Mesendoderm (in vitro differentiated cells): ENCODE measurements around the gene CPT1B.

Experiments used
- DNase-seq: peaks from one replicate; pipeline ENCODE4 v3.0.0; 2013
- H2AK5ac ChIP-seq: 2 replicates; pipeline ENCODE4 v1.6.1; 2013; ENCODE audit warnings: low read length, inconsistent platforms
- H2BK120ac ChIP-seq: 2 replicates; pipeline ENCODE4 v1.6.1; 2013; ENCODE audit warnings: low read depth, mild to moderate bottlenecking, low read length, moderate library complexity, mixed read lengths
- H2BK15ac ChIP-seq: replicated peaks from 2 replicates; pipeline ENCODE4 v1.6.1; 2013; ENCODE audit warnings: low read depth, mild to moderate bottlenecking, moderate library complexity
- H2BK5ac ChIP-seq: 2 replicates; pipeline ENCODE4 v1.6.1; 2013; ENCODE audit warnings: low read length, inconsistent platforms
- H3K18ac ChIP-seq: 2 replicates; pipeline ENCODE4 v1.6.1; 2013; ENCODE audit warnings: mild to moderate bottlenecking, low read length, mixed read lengths
- H3K23ac ChIP-seq: one replicate; pipeline ENCODE4 v1.6.1; 2013; ENCODE audit warnings: low read length
- H3K27ac ChIP-seq: 2 replicates; pipeline ENCODE4 v1.5.1; 2013; ENCODE audit warnings: low read depth, mild to moderate bottlenecking, inconsistent platforms, low read length, moderate library complexity
- H3K27me3 ChIP-seq: 2 replicates; pipeline ENCODE4 v1.6.1; 2013; ENCODE audit warnings: low read length, control low read depth, mild to moderate bottlenecking, inconsistent platforms; ENCODE audit not compliant: insufficient read depth, poor library complexity
- H3K36me3 ChIP-seq: 2 replicates; pipeline ENCODE4 v1.6.1; 2013; ENCODE audit warnings: low read length, inconsistent platforms; ENCODE audit not compliant: control insufficient read depth, insufficient read depth
- H3K4ac ChIP-seq: one replicate; pipeline ENCODE4 v1.6.1; 2013; ENCODE audit warnings: low read depth, mild to moderate bottlenecking, low read length, moderate library complexity
- H3K4me1 ChIP-seq: 2 replicates; pipeline ENCODE4 v1.6.1; 2013; ENCODE audit warnings: low read depth, low read length, inconsistent platforms; ENCODE audit not compliant: control insufficient read depth
- H3K4me2 ChIP-seq: 2 replicates; pipeline ENCODE4 v1.6.1; 2013; ENCODE audit warnings: low read length
- H3K4me3 ChIP-seq: 2 replicates; pipeline ENCODE4 v1.5.1; 2013; ENCODE audit warnings: mild to moderate bottlenecking, low read length
- H3K56ac ChIP-seq: one replicate; pipeline ENCODE4 v1.6.1; 2013; ENCODE audit warnings: low read length
- H3K79me1 ChIP-seq: 2 replicates; pipeline ENCODE4 v1.6.1; 2013; ENCODE audit warnings: low read length, inconsistent platforms
- H3K79me2 ChIP-seq: 2 replicates; pipeline ENCODE4 v1.6.1; 2013; ENCODE audit warnings: mild to moderate bottlenecking, low read length; ENCODE audit not compliant: control insufficient read depth, insufficient read depth
- H3K9ac ChIP-seq: 2 replicates; pipeline ENCODE4 v1.6.1; 2013; ENCODE audit warnings: low read length, inconsistent platforms
- H4K5ac ChIP-seq: one replicate; pipeline ENCODE4 v1.6.1; 2013; ENCODE audit warnings: low read length
- H4K8ac ChIP-seq: one replicate; pipeline ENCODE4 v1.6.1; 2013; ENCODE audit warnings: low read depth, mild to moderate bottlenecking, control low read depth, low read length, moderate library complexity
- WGBS: extraction: QIAGEN DNeasy Blood & Tissue Kit; methylation state at CpG from one replicate; pipeline ENCODE4 v1.1.7; 2013; ENCODE audit warnings: low lambda C conversion rate, missing lambda C conversion rate; ENCODE audit not compliant: insufficient coverage; ENCODE audit errors: extremely low coverage; 5-methylcytosine and 5-hydroxymethylcytosine counted together

CPT1B gene

DNA sequence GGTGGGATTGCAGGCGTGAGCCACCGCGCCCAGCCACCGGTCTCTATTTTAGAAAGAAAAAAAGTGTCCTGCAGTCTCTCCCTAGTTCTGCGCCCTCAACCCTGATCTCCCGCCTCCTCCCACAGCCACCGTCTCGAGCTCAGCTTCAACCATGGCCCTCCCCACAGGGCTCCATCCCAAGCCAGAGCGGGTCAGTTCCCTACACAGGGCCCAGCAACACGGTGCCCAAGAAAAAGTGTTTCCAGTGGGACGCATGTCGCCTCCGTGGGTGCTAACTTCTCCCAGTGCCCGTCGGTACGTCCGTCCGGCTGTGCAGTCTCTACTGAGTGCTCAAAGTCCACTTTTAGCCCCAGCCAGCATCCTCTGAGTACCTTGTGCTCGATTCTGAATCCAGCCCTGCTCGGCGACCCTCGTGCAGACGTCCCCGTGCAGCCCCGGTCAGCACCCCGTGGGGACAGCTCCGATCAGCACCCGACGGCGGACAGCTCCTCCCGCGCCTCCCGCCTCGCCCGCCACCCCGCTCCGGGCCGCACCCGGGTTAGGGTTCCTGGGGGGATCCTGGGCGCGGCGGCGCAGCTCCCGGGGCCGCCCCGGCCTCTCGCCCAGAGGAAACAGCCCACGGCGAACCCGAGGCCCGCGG lies 21.7 kb upstream of the CPT1B start:
- Histone ChIP-seq H3K4me2 (no peak overlapping the region), H2BK120ac (no peak overlapping the region), H2BK5ac (no peak overlapping the region), H3K56ac (no peak overlapping the region), H4K8ac (no peak overlapping the region), H3K36me3 (no peaks in the 10 kb centered on the region), H3K4me1 (no peaks in the 10 kb centered on the region), H3K27me3 (peaks cover 5% of the 10 kb centered on the region), H3K79me1 (no peaks in the 10 kb centered on the region), H2BK15ac (no peak overlapping the region), H3K18ac (no peak overlapping the region), H3K79me2 (no peaks in the 10 kb centered on the region), H3K9ac (no peak overlapping the region), H3K23ac (no peak overlapping the region), H4K5ac (no peak overlapping the region), H3K27ac (no peak overlapping the region), H2AK5ac (no peak overlapping the region), H3K4ac (no peak overlapping the region), H3K4me3 (no peak overlapping the region)
- peak; percentile 49 for DNase-seq
- no CpG with 5 or more reads among the region's 52 CpGs for WGBS

DNA sequence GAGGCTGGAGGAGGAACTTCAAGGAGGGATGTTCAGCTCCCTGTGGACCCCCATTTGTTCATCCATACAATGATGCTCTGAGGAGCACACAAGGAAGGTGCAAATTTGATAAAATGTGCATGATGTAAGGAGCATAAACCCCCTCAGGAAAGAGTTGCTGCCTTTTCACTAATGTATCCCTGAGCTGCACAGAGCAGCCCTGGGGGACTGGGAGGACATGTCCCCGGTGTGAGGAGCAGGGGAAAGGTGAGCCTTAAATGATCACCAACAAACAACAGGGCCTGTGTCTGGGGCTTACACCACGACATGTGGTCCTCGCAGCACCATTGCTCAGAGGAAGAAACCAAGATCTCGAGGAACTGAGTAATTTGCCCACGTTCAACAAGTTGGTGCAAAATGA lies 18.9 kb upstream of the CPT1B start:
- H4K5ac ChIP-seq, result no peak overlapping the region
- no peak overlapping the region for H2BK5ac ChIP-seq
- no peaks in the 10 kb centered on the region for H3K79me2 ChIP-seq
- DNase-seq, result no peak
- no peak overlapping the region for H3K4ac ChIP-seq
- no peak overlapping the region for H3K23ac ChIP-seq
- H3K79me1 ChIP-seq, result no peaks in the 10 kb centered on the region
- no peak overlapping the region for H4K8ac ChIP-seq
- H3K56ac ChIP-seq, result no peak overlapping the region
- H3K27ac ChIP-seq, result no peak overlapping the region
- no peak overlapping the region for H3K9ac ChIP-seq
- H2AK5ac ChIP-seq, result no peak overlapping the region
- no peak overlapping the region for H3K4me2 ChIP-seq
- no peaks in the 10 kb centered on the region for H3K4me1 ChIP-seq
- no peak overlapping the region for H3K18ac ChIP-seq
- H3K27me3 ChIP-seq, result peaks cover 5% of the 10 kb centered on the region
- H2BK120ac ChIP-seq, result no peak overlapping the region
- no peak overlapping the region for H2BK15ac ChIP-seq
- no peak overlapping the region for H3K4me3 ChIP-seq
- WGBS, result no CpG with 5 or more reads among the region's 5 CpGs
- no peaks in the 10 kb centered on the region for H3K36me3 ChIP-seq

DNA sequence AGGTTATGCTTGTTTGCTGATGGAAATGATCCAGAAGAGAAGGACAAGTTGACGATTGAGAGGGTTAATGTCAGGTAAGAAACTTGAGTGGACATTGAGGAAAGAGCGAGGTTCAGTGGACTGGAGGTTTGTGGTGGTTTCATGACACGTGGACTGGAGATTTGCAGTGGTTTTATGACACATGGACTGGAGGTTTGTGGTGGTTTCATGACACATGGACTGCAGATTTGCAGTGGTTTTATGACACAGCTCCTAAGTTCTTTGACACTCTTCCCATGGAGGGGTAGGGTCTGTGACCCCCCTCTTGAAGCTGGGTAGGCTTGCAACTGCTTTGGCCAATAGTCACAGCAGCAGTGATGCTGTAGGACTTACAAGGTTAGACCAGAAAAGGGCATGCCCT lies 17.0 kb upstream of the CPT1B start:
- Histone ChIP-seq H4K5ac (no peak overlapping the region), H3K9ac (no peak overlapping the region), H3K18ac (no peak overlapping the region), H3K36me3 (no peaks in the 10 kb centered on the region), H3K27ac (no peak overlapping the region), H3K79me2 (no peaks in the 10 kb centered on the region), H3K56ac (no peak overlapping the region), H3K4me2 (no peak overlapping the region), H2BK15ac (no peak overlapping the region), H2BK5ac (no peak overlapping the region), H3K27me3 (no peaks in the 10 kb centered on the region), H3K4me3 (no peak overlapping the region), H3K4me1 (no peaks in the 10 kb centered on the region), H3K23ac (no peak overlapping the region), H2BK120ac (no peak overlapping the region), H2AK5ac (no peak overlapping the region), H3K79me1 (no peaks in the 10 kb centered on the region), H3K4ac (no peak overlapping the region), H4K8ac (no peak overlapping the region)
- DNase-seq, result no peak
- WGBS, result no CpG with 5 or more reads among the region's 3 CpGs

- Histone ChIP-seq H3K18ac (no peak overlapping the region), H3K79me1 (no peaks in the 10 kb centered on the region), H4K5ac (no peak overlapping the region), H3K9ac (no peak overlapping the region), H2BK15ac (no peak overlapping the region), H2BK120ac (no peak overlapping the region), H3K79me2 (no peaks in the 10 kb centered on the region), H3K27me3 (no peaks in the 10 kb centered on the region), H3K4me2 (no peak overlapping the region), H3K36me3 (no peaks in the 10 kb centered on the region), H2BK5ac (no peak overlapping the region), H4K8ac (no peak overlapping the region), H3K27ac (no peak overlapping the region), H3K4me1 (no peaks in the 10 kb centered on the region), H3K56ac (no peak overlapping the region), H3K4ac (no peak overlapping the region), H2AK5ac (no peak overlapping the region), H3K23ac (no peak overlapping the region), H3K4me3 (no peak overlapping the region)
- DNase-seq, result no peak
- no CpG with 5 or more reads among the region's 5 CpGs for WGBS
Observed at GRCh38 chr22:50587407-50587806, 9.2 kb upstream of the CPT1B start.

DNA sequence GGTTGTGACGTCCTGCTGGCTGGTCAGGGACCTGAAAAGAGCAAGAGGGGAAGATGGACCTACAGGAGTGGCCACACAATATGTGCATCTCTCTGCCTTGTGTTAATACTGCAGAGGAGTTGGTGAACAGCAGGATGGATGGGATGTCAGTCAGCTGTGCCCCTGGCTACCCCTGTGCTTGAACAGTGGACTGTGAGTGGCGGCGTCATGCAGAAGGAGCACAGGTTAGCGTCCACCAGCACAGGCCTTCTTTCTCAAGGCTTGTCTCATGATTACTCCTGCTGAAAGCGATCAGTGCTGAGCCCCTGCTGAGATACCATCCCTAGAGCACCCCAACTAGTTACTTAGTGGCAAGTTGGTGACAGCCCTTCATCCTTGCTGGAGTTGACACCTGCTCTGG lies 8.2 kb upstream of the CPT1B start:
- Histone ChIP-seq H3K18ac (no peak overlapping the region), H4K5ac (no peak overlapping the region), H3K9ac (no peak overlapping the region), H3K27ac (no peak overlapping the region), H3K79me1 (peaks cover 4% of the 10 kb centered on the region), H2AK5ac (no peak overlapping the region), H3K4me3 (no peak overlapping the region), H3K4me2 (no peak overlapping the region), H2BK15ac (no peak overlapping the region), H3K56ac (no peak overlapping the region), H2BK5ac (no peak overlapping the region), H3K27me3 (no peaks in the 10 kb centered on the region), H4K8ac (no peak overlapping the region), H3K36me3 (no peaks in the 10 kb centered on the region), H2BK120ac (no peak overlapping the region), H3K23ac (no peak overlapping the region), H3K79me2 (peaks cover 4% of the 10 kb centered on the region), H3K4ac (no peak overlapping the region), H3K4me1 (peaks cover 2% of the 10 kb centered on the region)
- no CpG with 5 or more reads among the region's 5 CpGs for WGBS
- no peak for DNase-seq

- no peak overlapping the region for H2AK5ac ChIP-seq
- H3K36me3 ChIP-seq, result no peaks in the 10 kb centered on the region
- H2BK15ac ChIP-seq, result no peak overlapping the region
- H4K8ac ChIP-seq, result no peak overlapping the region
- WGBS, result no CpG with 5 or more reads among the region's 8 CpGs
- H3K4ac ChIP-seq, result no peak overlapping the region
- no peak overlapping the region for H3K23ac ChIP-seq
- H3K4me2 ChIP-seq, result no peak overlapping the region
- no peak overlapping the region for H3K18ac ChIP-seq
- no peak overlapping the region for H3K4me3 ChIP-seq
- H4K5ac ChIP-seq, result no peak overlapping the region
- no peak for DNase-seq
- no peaks in the 10 kb centered on the region for H3K27me3 ChIP-seq
- H3K56ac ChIP-seq, result no peak overlapping the region
- no peak overlapping the region for H2BK120ac ChIP-seq
- peaks cover 7% of the 10 kb centered on the region for H3K79me1 ChIP-seq
- H2BK5ac ChIP-seq, result no peak overlapping the region
- H3K4me1 ChIP-seq, result peaks cover 2% of the 10 kb centered on the region
- H3K27ac ChIP-seq, result no peak overlapping the region
- H3K79me2 ChIP-seq, result peaks cover 6% of the 10 kb centered on the region
- H3K9ac ChIP-seq, result no peak overlapping the region
Observed at GRCh38 chr22:50585781-50586180, 7.6 kb upstream of the CPT1B start.
